IPS-20b (cell line): ENCODE results near the gene MARK3.

ENCODE experiments used
- H3K27ac ChIP-seq: one replicate; pipeline ENCODE4 v1.5.1; 2013; ENCODE audit warnings: low read length
- H3K27me3 ChIP-seq: 2 replicates; pipeline ENCODE4 v1.6.1; 2013; ENCODE audit warnings: mild to moderate bottlenecking, low read length, inconsistent platforms; ENCODE audit not compliant: insufficient read depth
- H3K36me3 ChIP-seq: 2 replicates; pipeline ENCODE4 v1.6.1; 2013; ENCODE audit warnings: low read depth, mild to moderate bottlenecking, inconsistent platforms, low read length, moderate library complexity; ENCODE audit not compliant: insufficient read depth
- H3K4me1 ChIP-seq: 2 replicates; pipeline ENCODE4 v1.6.1; 2013; ENCODE audit warnings: mild to moderate bottlenecking, control low read depth, inconsistent platforms, low read length, moderate library complexity; ENCODE audit not compliant: insufficient read depth
- H3K4me3 ChIP-seq: 2 replicates; pipeline ENCODE4 v1.5.1; 2013; ENCODE audit warnings: mild to moderate bottlenecking, low read length, inconsistent platforms
- H3K9ac ChIP-seq: 2 replicates; pipeline ENCODE4 v1.6.1; 2013; ENCODE audit warnings: low read depth, mild to moderate bottlenecking, inconsistent platforms, low read length, moderate library complexity
- H3K9me3 ChIP-seq: 2 replicates; pipeline ENCODE4 v1.6.1; 2013; ENCODE audit warnings: mild to moderate bottlenecking, low read depth, low read length, inconsistent platforms; ENCODE audit not compliant: insufficient read depth

The MARK3 gene

GRCh38 chr14:103372017-103372416 is 13.2 kb upstream of the MARK3 start:
- H3K4me3 ChIP-seq: no peak overlapping the region
- no peak overlapping the region for H3K27ac ChIP-seq
- H3K4me1 ChIP-seq: no peaks in the 10 kb centered on the region
- no peaks in the 10 kb centered on the region for H3K27me3 ChIP-seq
- no peaks in the 10 kb centered on the region for H3K36me3 ChIP-seq
- H3K9me3 ChIP-seq: no peaks in the 10 kb centered on the region
- H3K9ac ChIP-seq: no peak overlapping the region

DNA sequence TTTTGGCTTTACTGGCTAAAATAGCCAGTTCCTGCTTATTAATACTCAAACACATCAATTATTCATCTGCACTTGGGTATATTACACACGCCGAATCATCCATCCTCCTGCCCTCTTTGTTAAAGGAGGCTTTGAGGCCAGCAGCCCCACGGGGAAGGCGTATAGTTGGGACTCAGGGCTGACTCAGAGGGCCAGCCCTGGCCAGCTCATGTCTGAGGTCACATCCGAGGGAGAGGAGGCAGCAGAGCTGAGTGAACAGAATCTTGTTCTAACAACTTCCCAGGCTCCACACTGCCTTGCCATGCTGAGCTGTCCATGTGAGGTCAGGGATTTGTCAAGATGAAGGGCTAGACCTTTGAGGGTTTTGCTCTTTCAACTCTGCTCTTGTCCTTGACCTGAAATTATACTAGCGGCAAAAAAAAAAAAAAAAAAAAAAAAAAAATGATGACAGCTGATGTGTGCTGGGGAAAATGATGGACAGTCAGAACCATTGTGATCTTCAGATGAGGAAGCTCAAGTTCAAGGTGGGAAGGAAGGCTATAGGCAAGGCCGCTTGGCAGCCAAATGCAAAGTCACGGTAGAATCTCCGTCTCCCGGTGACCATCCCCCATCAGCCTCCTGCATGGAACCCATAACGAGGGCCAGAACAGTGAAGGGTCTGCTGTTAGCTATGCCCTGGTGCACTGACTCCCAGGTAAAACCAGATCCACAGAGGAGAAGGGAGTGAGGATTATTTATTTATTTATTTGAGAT is 12.5 kb upstream of the MARK3 start:
- no peaks in the 10 kb centered on the region for H3K4me1 ChIP-seq
- no peak overlapping the region for H3K4me3 ChIP-seq
- H3K9me3 ChIP-seq: no peaks in the 10 kb centered on the region
- H3K27me3 ChIP-seq: no peaks in the 10 kb centered on the region
- no peak overlapping the region for H3K9ac ChIP-seq
- H3K27ac ChIP-seq: no peak overlapping the region
- no peaks in the 10 kb centered on the region for H3K36me3 ChIP-seq

GRCh38 chr14:103374121-103374520 is 11.1 kb upstream of the MARK3 start:
- no peak overlapping the region for H3K4me3 ChIP-seq
- no peak overlapping the region for H3K27ac ChIP-seq
- H3K9ac ChIP-seq: no peak overlapping the region
- no peaks in the 10 kb centered on the region for H3K27me3 ChIP-seq
- no peaks in the 10 kb centered on the region for H3K36me3 ChIP-seq
- no peaks in the 10 kb centered on the region for H3K9me3 ChIP-seq
- no peaks in the 10 kb centered on the region for H3K4me1 ChIP-seq

DNA sequence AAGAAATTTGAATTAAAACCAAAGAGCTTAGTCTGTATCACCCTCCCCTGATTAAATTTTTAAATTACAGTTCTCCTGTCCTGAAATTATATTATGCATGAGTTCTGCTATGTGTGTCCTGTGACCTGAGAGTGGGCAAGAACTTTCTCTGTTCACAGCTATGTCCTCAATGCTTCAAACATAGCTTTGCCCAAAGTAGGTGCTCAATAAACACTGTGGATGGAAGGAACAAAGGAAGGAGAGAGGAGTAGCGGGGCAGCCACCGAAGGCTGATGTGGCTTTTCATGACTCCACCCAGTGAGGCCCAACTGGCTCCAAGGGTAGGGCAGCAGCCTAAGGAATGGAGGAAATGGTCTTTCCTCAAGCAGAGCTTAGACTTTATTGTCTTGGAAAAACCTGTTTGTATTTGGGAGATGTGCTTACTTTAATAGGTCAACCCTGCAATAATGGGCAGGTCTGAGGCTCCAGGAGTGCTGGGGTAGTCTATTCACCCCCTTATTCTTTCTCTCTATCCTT is 7.6 kb upstream of the MARK3 start:
- Histone ChIP-seq H3K36me3 (no peaks in the 10 kb centered on the region), H3K9ac (no peak overlapping the region), H3K27ac (no peak overlapping the region), H3K4me3 (no peak overlapping the region), H3K9me3 (no peaks in the 10 kb centered on the region), H3K27me3 (0 out of 2 replicates have a peak, but pooled peaks cover 5% of the 10 kb centered on the region), H3K4me1 (no peaks in the 10 kb centered on the region)

GRCh38 chr14:103378038-103378854 is 7.0 kb upstream of the MARK3 start:
- no peaks in the 10 kb centered on the region for H3K9me3 ChIP-seq
- H3K4me3 ChIP-seq: no peak overlapping the region
- no peak overlapping the region for H3K9ac ChIP-seq
- peaks cover 5% of the 10 kb centered on the region; the same call in 1 of the 2 replicates for H3K27me3 ChIP-seq
- no peak overlapping the region for H3K27ac ChIP-seq
- no peaks in the 10 kb centered on the region for H3K4me1 ChIP-seq
- H3K36me3 ChIP-seq: no peaks in the 10 kb centered on the region

GRCh38 chr14:103380719-103381377 is 4.4 kb upstream of the MARK3 start:
- Histone ChIP-seq H3K9me3 (no peaks in the 10 kb centered on the region), H3K27ac (no peak overlapping the region), H3K4me1 (0 out of 2 replicates have a peak, but pooled peaks cover 5% of the 10 kb centered on the region), H3K36me3 (no peaks in the 10 kb centered on the region), H3K27me3 (peaks cover 20% of the 10 kb centered on the region), H3K9ac (no peak overlapping the region), H3K4me3 (no peak overlapping the region)

DNA sequence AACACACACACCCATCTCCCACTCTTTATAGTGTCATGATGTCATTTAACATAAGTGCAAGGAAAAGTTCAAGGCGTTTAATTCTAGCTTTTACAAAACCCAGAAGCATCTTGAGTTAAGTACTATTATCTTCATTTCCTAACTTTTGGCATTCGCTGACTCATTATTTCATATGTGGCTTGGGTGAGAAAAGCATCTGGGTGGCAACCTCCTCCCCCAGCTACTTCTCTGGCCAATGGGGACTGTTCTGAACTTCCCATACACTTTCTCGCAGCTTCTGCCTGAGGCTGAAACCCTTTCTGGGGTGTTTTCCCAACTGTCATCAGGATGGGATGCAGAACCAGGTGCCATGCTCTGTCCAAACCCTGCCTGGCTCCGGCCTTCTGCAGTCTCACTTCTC is 2.8 kb upstream of the MARK3 start:
- H3K27me3 ChIP-seq: peaks cover 20% of the 10 kb centered on the region

GRCh38 chr14:103384450-103385151 is 614 bp upstream of the MARK3 start:
- no peak overlapping the region for H3K27ac ChIP-seq

More for the DNA sequence above, 2.8 kb upstream of the MARK3 start:
- Histone ChIP-seq H3K9me3 (no peaks in the 10 kb centered on the region), H3K4me3 (no peak overlapping the region), H3K27ac (no peak overlapping the region), H3K9ac (no peak overlapping the region), H3K4me1 (peaks cover 8% of the 10 kb centered on the region; the same call in 1 of the 2 replicates), H3K36me3 (no peaks in the 10 kb centered on the region)

GRCh38 chr14:103385929-103386712 is 906 bp downstream of the MARK3 start:
- no peak overlapping the region for H3K27ac ChIP-seq
- H3K27me3 ChIP-seq: peaks cover 20% of the 10 kb centered on the region
- H3K4me3 ChIP-seq: peak overlapping the region; percentile 88
- peak overlapping the region; percentile 92 for H3K9ac ChIP-seq
- no peaks in the 10 kb centered on the region for H3K36me3 ChIP-seq
- H3K4me1 ChIP-seq: peaks cover 8% of the 10 kb centered on the region; the same call in 1 of the 2 replicates
- no peaks in the 10 kb centered on the region for H3K9me3 ChIP-seq

More at GRCh38 chr14:103384450-103385151, 614 bp upstream of the MARK3 start:
- H3K27me3 ChIP-seq: peaks cover 20% of the 10 kb centered on the region
- peak overlapping the region; percentile 73; the same call in 1 of the 2 replicates for H3K9ac ChIP-seq
- H3K4me3 ChIP-seq: peak overlapping the region; percentile 88
- H3K36me3 ChIP-seq: no peaks in the 10 kb centered on the region
- H3K4me1 ChIP-seq: peaks cover 8% of the 10 kb centered on the region; the same call in 1 of the 2 replicates
- H3K9me3 ChIP-seq: no peaks in the 10 kb centered on the region

GRCh38 chr14:103386713-103387329 is 1.6 kb downstream of the MARK3 start:
- Histone ChIP-seq H3K36me3 (no peaks in the 10 kb centered on the region), H3K4me3 (peak overlapping the region; percentile 88), H3K9me3 (no peaks in the 10 kb centered on the region), H3K4me1 (peaks cover 8% of the 10 kb centered on the region; the same call in 1 of the 2 replicates), H3K27ac (no peak overlapping the region), H3K9ac (peak overlapping the region; percentile 92), H3K27me3 (peaks cover 16% of the 10 kb centered on the region)
